ENCODE data around the gene EHBP1.

- TF ChIP-seq POLR2A (IDR thresholded peaks at IDR 0.05): no peak
- TF ChIP-seq, protein P1, sequence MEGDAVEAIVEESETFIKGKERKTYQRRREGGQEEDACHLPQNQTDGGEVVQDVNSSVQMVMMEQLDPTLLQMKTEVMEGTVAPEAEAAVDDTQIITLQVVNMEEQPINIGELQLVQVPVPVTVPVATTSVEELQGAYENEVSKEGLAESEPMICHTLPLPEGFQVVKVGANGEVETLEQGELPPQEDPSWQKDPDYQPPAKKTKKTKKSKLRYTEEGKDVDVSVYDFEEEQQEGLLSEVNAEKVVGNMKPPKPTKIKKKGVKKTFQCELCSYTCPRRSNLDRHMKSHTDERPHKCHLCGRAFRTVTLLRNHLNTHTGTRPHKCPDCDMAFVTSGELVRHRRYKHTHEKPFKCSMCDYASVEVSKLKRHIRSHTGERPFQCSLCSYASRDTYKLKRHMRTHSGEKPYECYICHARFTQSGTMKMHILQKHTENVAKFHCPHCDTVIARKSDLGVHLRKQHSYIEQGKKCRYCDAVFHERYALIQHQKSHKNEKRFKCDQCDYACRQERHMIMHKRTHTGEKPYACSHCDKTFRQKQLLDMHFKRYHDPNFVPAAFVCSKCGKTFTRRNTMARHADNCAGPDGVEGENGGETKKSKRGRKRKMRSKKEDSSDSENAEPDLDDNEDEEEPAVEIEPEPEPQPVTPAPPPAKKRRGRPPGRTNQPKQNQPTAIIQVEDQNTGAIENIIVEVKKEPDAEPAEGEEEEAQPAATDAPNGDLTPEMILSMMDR (IDR thresholded peaks at IDR 0.05): no peak
- TF ChIP-seq EP300 (IDR thresholded peaks at IDR 0.05): no peak
Observed at GRCh38 chr2:63093502-63093901, 388.0 kb downstream of the EHBP1 start.
